GM12878 (cell line): ENCODE data around the gene VPS18. TPM values are rescaled to one million over a fixed set of nuclear protein-coding genes. Genes with fewer than 3 reads are reported as not detected.

Experiments
- MTA2 ChIP-seq: fragments of 450-650 bp; IDR thresholded peaks from 2 replicates; pipeline ENCODE4 v1.6.1; 2016; ENCODE audit warnings: low read depth, mild to moderate bottlenecking, moderate library complexity
- PAX5 ChIP-seq: IDR thresholded peaks from 2 replicates; pipeline ENCODE4 v1.6.1; 2011; ENCODE audit warnings: low read depth, low read length, borderline replicate concordance
- RBBP5 ChIP-seq: fragments of 200-600 bp; sonication (generic); conservative IDR thresholded peaks from 2 replicates; pipeline ENCODE4 v1.6.1; 2016
- SKIL ChIP-seq: fragments of 450-650 bp; IDR thresholded peaks from 2 replicates; pipeline ENCODE4 v1.6.1; 2017; ENCODE audit warnings: mild to moderate bottlenecking, low read depth, inconsistent platforms; ENCODE audit not compliant: poor library complexity, severe bottlenecking
- SPI1 ChIP-seq: IDR thresholded peaks from 2 replicates; pipeline ENCODE4 v1.6.1; 2011; ENCODE audit warnings: low read depth, mild to moderate bottlenecking, low read length, moderate library complexity, borderline replicate concordance; ENCODE audit not compliant: insufficient read depth
- polyA plus RNA-seq, 11 experiments: library from polyadenylated mRNA; depleted of rRNA in 4 of 11; unstranded in 6 of 11; stranded (reverse) in 5 of 11; fragments of >200 nt; fragmentation: Nextera tagmentation in 4 of 11; fragmentation: Illumina TruSeq in 1 of 11; extraction: Ambion mirVana in 4 of 11; extraction: Trizol in 1 of 11; gene quantifications; 1 replicate in 1 of 11; 2 replicates in 10 of 11; pipeline versions ENCODE4 v1.2.1 to v1.2.3, GENCODE V29; 2011 to 2016; ENCODE audit warnings: inconsistent platforms in 2 of 11, missing spikeins in 2 of 11, low read depth in 1 of 11
- small RNA-seq: library from RNA; depleted of rRNA; stranded (forward); fragments of <200 nt; gene quantifications from one replicate; pipeline ENCODE3, GENCODE V24; 2014
- total RNA-seq, 4 experiments: library from RNA; depleted of rRNA in 3 of 4; stranded (reverse); fragments of >200 nt in 3 of 4; fragmentation: Illumina TruSeq in 1 of 4; extraction: Trizol in 1 of 4; gene quantifications; 2 replicates each; pipeline versions ENCODE4 v1.2.1 to v1.2.3, GENCODE V29; 2013 to 2021

VPS18 gene
- total and polyA plus RNA-seq, 10 of the 15 experiments (the other 5 are each of a cell fraction or from before 2014, with no cell fraction given) = 0.71 to 20.4 (median 10.6) TPM

- TF ChIP-seq SKIL (no peak), RBBP5 (no peak), SPI1 (no peak), PAX5 (no peak), MTA2 (no peak)
These were observed 58.9 kb downstream of the VPS18 start, which contains the start of gene CHAC1 (continued) for GRCh38 chr15:40952901-40953712.

Small RNA genes within 50 kb of the gene (small RNA-seq; reads per million reads assigned to genes)
- gene AC025166.1 (not detected), gene ISCA1P4 (not detected)

Other genes starting within 250 kb of the VPS18 start
Only the 7 nearest of the 12 such genes appear.
- 16.8 and 20.2 TPM in 2 replicates for gene ZFYVE19, start 87.4 kb upstream of the VPS18 start, total RNA-seq (2014; rRNA removed)
- 11.5 and 12.4 TPM in 2 replicates for gene ZFYVE19, start 87.4 kb upstream of the VPS18 start, total RNA-seq (2014; rRNA removed; fragmentation: Illumina TruSeq; extraction: Trizol)
- 14.9 and 17.1 TPM in 2 replicates for gene ZFYVE19, start 87.4 kb upstream of the VPS18 start, total RNA-seq (2021)
- gene ZFYVE19, start 87.4 kb upstream of the VPS18 start, polyA plus RNA-seq (2011; rRNA removed) = 23.7 and 36.3 TPM in 2 replicates
- gene ZFYVE19, start 87.4 kb upstream of the VPS18 start, polyA plus RNA-seq (2014; fragmentation: Illumina TruSeq; extraction: Trizol) = 22.2 and 27.3 TPM in 2 replicates
- 1 to 10 TPM; 1.7 to 4.4 TPM for gene ZFYVE19, start 87.4 kb upstream of the VPS18 start, polyA plus RNA-seq (2014; fragmentation: Nextera tagmentation; extraction: Ambion mirVana)
- 27.1 and 30.7 TPM in 2 replicates for gene ZFYVE19, start 87.4 kb upstream of the VPS18 start, polyA plus RNA-seq (2014; rRNA removed)
- 10 to 100 TPM; 16.0 to 17.2 TPM for gene ZFYVE19, start 87.4 kb upstream of the VPS18 start, polyA plus RNA-seq (2016; fragmentation: Nextera tagmentation; extraction: Ambion mirVana)
- gene DNAJC17, start 87.0 kb upstream of the VPS18 start, total RNA-seq (2014; rRNA removed) = 39.2 and 42.8 TPM in 2 replicates
- 43.4 and 51.1 TPM in 2 replicates for gene DNAJC17, start 87.0 kb upstream of the VPS18 start, total RNA-seq (2014; rRNA removed; fragmentation: Illumina TruSeq; extraction: Trizol)
- 39.3 and 43.5 TPM in 2 replicates for gene DNAJC17, start 87.0 kb upstream of the VPS18 start, total RNA-seq (2021)
- 34.0 and 39.9 TPM in 2 replicates for gene DNAJC17, start 87.0 kb upstream of the VPS18 start, polyA plus RNA-seq (2011; rRNA removed)
- gene DNAJC17, start 87.0 kb upstream of the VPS18 start, polyA plus RNA-seq (2014; fragmentation: Illumina TruSeq; extraction: Trizol) = 52.7 and 62.8 TPM in 2 replicates
- 10 to 100 TPM in 1 of 2 experiments, 1 to 10 TPM in 1; 6.1 to 11.5 TPM for gene DNAJC17, start 87.0 kb upstream of the VPS18 start, polyA plus RNA-seq (2014; fragmentation: Nextera tagmentation; extraction: Ambion mirVana)
- gene DNAJC17, start 87.0 kb upstream of the VPS18 start, polyA plus RNA-seq (2014; rRNA removed) = 50.2 and 61.0 TPM in 2 replicates
- gene DNAJC17, start 87.0 kb upstream of the VPS18 start, polyA plus RNA-seq (2016; fragmentation: Nextera tagmentation; extraction: Ambion mirVana) = 10 to 100 TPM; 48.0 to 55.7 TPM
- not detected in 2 replicates for gene PPP1R14D, start 65.7 kb upstream of the VPS18 start, total RNA-seq (2014; rRNA removed)
- not detected in 2 replicates for gene PPP1R14D, start 65.7 kb upstream of the VPS18 start, total RNA-seq (2014; rRNA removed; fragmentation: Illumina TruSeq; extraction: Trizol)
- not detected in 2 replicates for gene PPP1R14D, start 65.7 kb upstream of the VPS18 start, total RNA-seq (2021)
- gene PPP1R14D, start 65.7 kb upstream of the VPS18 start, polyA plus RNA-seq (2011; rRNA removed) = 0.10 TPM in 1 of 2 replicates, not detected in the other
- not detected in 2 replicates for gene PPP1R14D, start 65.7 kb upstream of the VPS18 start, polyA plus RNA-seq (2014; fragmentation: Illumina TruSeq; extraction: Trizol)
- not detected for gene PPP1R14D, start 65.7 kb upstream of the VPS18 start, polyA plus RNA-seq (2014; fragmentation: Nextera tagmentation; extraction: Ambion mirVana)
- not detected in 2 replicates for gene PPP1R14D, start 65.7 kb upstream of the VPS18 start, polyA plus RNA-seq (2014; rRNA removed)
- not detected for gene PPP1R14D, start 65.7 kb upstream of the VPS18 start, polyA plus RNA-seq (2016; fragmentation: Nextera tagmentation; extraction: Ambion mirVana)
- gene SPINT1, start 50.4 kb upstream of the VPS18 start, total RNA-seq (2014; rRNA removed) = 18.8 and 18.9 TPM in 2 replicates
- 6.4 and 7.8 TPM in 2 replicates for gene SPINT1, start 50.4 kb upstream of the VPS18 start, total RNA-seq (2014; rRNA removed; fragmentation: Illumina TruSeq; extraction: Trizol)
- 26.6 and 28.6 TPM in 2 replicates for gene SPINT1, start 50.4 kb upstream of the VPS18 start, total RNA-seq (2021)
- 4.8 and 8.2 TPM in 2 replicates for gene SPINT1, start 50.4 kb upstream of the VPS18 start, polyA plus RNA-seq (2011; rRNA removed)
- 11.0 and 12.4 TPM in 2 replicates for gene SPINT1, start 50.4 kb upstream of the VPS18 start, polyA plus RNA-seq (2014; fragmentation: Illumina TruSeq; extraction: Trizol)
- gene SPINT1, start 50.4 kb upstream of the VPS18 start, polyA plus RNA-seq (2014; fragmentation: Nextera tagmentation; extraction: Ambion mirVana) = 1 to 10 TPM; 3.5 to 4.0 TPM
- gene SPINT1, start 50.4 kb upstream of the VPS18 start, polyA plus RNA-seq (2014; rRNA removed) = 10.4 and 14.3 TPM in 2 replicates
- 10 to 100 TPM; 10.1 to 12.1 TPM for gene SPINT1, start 50.4 kb upstream of the VPS18 start, polyA plus RNA-seq (2016; fragmentation: Nextera tagmentation; extraction: Ambion mirVana)
- 11.5 and 13.0 TPM in 2 replicates for gene RHOV, start 20.2 kb upstream of the VPS18 start, total RNA-seq (2014; rRNA removed)
- gene RHOV, start 20.2 kb upstream of the VPS18 start, total RNA-seq (2014; rRNA removed; fragmentation: Illumina TruSeq; extraction: Trizol) = 6.9 and 7.3 TPM in 2 replicates
- gene RHOV, start 20.2 kb upstream of the VPS18 start, total RNA-seq (2021) = 13.3 and 15.0 TPM in 2 replicates
- gene RHOV, start 20.2 kb upstream of the VPS18 start, polyA plus RNA-seq (2011; rRNA removed) = 30.2 and 39.3 TPM in 2 replicates
- gene RHOV, start 20.2 kb upstream of the VPS18 start, polyA plus RNA-seq (2014; fragmentation: Illumina TruSeq; extraction: Trizol) = 7.6 and 7.8 TPM in 2 replicates
- gene RHOV, start 20.2 kb upstream of the VPS18 start, polyA plus RNA-seq (2014; fragmentation: Nextera tagmentation; extraction: Ambion mirVana) = 1 to 10 TPM in 1 of 2 experiments, under 1 TPM in 1; 0.24 to 1.3 TPM
- 15.7 and 16.5 TPM in 2 replicates for gene RHOV, start 20.2 kb upstream of the VPS18 start, polyA plus RNA-seq (2014; rRNA removed)
- 10 to 100 TPM in 1 of 2 experiments, 1 to 10 TPM in 1; 8.2 to 10.5 TPM for gene RHOV, start 20.2 kb upstream of the VPS18 start, polyA plus RNA-seq (2016; fragmentation: Nextera tagmentation; extraction: Ambion mirVana)
- gene DLL4, start 34.9 kb downstream of the VPS18 start, total RNA-seq (2014; rRNA removed) = 0.05 TPM in 1 of 2 replicates, not detected in the other
- gene DLL4, start 34.9 kb downstream of the VPS18 start, total RNA-seq (2014; rRNA removed; fragmentation: Illumina TruSeq; extraction: Trizol) = 0.04 TPM in 1 of 2 replicates, not detected in the other
- 0.08 TPM in 1 of 2 replicates, not detected in the other for gene DLL4, start 34.9 kb downstream of the VPS18 start, total RNA-seq (2021)
- 0.10 and 0.12 TPM in 2 replicates for gene DLL4, start 34.9 kb downstream of the VPS18 start, polyA plus RNA-seq (2011; rRNA removed)
- gene DLL4, start 34.9 kb downstream of the VPS18 start, polyA plus RNA-seq (2014; fragmentation: Illumina TruSeq; extraction: Trizol) = not detected in 2 replicates
- gene DLL4, start 34.9 kb downstream of the VPS18 start, polyA plus RNA-seq (2014; fragmentation: Nextera tagmentation; extraction: Ambion mirVana) = not detected
- gene DLL4, start 34.9 kb downstream of the VPS18 start, polyA plus RNA-seq (2014; rRNA removed) = 0.06 TPM in 1 of 2 replicates, not detected in the other
- under 1 TPM in 1 of 2 experiments, not detected in 1; 0.16 TPM for gene DLL4, start 34.9 kb downstream of the VPS18 start, polyA plus RNA-seq (2016; fragmentation: Nextera tagmentation; extraction: Ambion mirVana)
- gene CHAC1, start 59.0 kb downstream of the VPS18 start, total RNA-seq (2014; rRNA removed) = 4.7 and 4.9 TPM in 2 replicates
- gene CHAC1, start 59.0 kb downstream of the VPS18 start, total RNA-seq (2014; rRNA removed; fragmentation: Illumina TruSeq; extraction: Trizol) = 2.0 and 2.1 TPM in 2 replicates
- 3.8 and 4.7 TPM in 2 replicates for gene CHAC1, start 59.0 kb downstream of the VPS18 start, total RNA-seq (2021)
- gene CHAC1, start 59.0 kb downstream of the VPS18 start, polyA plus RNA-seq (2011; rRNA removed) = 1.9 and 2.8 TPM in 2 replicates
- gene CHAC1, start 59.0 kb downstream of the VPS18 start, polyA plus RNA-seq (2014; fragmentation: Illumina TruSeq; extraction: Trizol) = 0.68 and 1.8 TPM in 2 replicates
- under 1 TPM; 0.37 to 0.73 TPM for gene CHAC1, start 59.0 kb downstream of the VPS18 start, polyA plus RNA-seq (2014; fragmentation: Nextera tagmentation; extraction: Ambion mirVana)
- 5.7 and 5.9 TPM in 2 replicates for gene CHAC1, start 59.0 kb downstream of the VPS18 start, polyA plus RNA-seq (2014; rRNA removed)
- gene CHAC1, start 59.0 kb downstream of the VPS18 start, polyA plus RNA-seq (2016; fragmentation: Nextera tagmentation; extraction: Ambion mirVana) = 1 to 10 TPM; 3.9 to 4.8 TPM